K562 (cell line): ENCODE measurements around the gene SULT2B1. TPM values are rescaled to one million over a fixed set of nuclear protein-coding genes. Genes with fewer than 3 reads are reported as not detected.
A peak's percentile ranks its signal among the peaks of the same experiment; 100 is the strongest.

Experiments used
- BCOR ChIP-seq: fragments of 450-650 bp; IDR thresholded peaks from 2 replicates; pipeline ENCODE4 v1.6.1; 2016
- CBFA2T2 ChIP-seq: fragments of 450-650 bp; conservative IDR thresholded peaks from 2 replicates; pipeline ENCODE4 v1.6.1; 2017; ENCODE audit warnings: mild to moderate bottlenecking
- CEBPG ChIP-seq, 3 experiments: fragments of 200-800 bp in 1 of 3; sonication (Bioruptor generic) in 1 of 3; sonication (generic) in 1 of 3; formaldehyde crosslinking in 1 of 3; IDR thresholded peaks in 2 of 3; conservative IDR thresholded peaks in 1 of 3; 2 replicates each; pipeline versions ENCODE4 v1.6.1 to v1.8.0; 2016 to 2022; ENCODE audit warnings: missing compliant biosample characterization in 2 of 3, missing genetic modification characterization in 2 of 3, mild to moderate bottlenecking in 1 of 3, missing genetic modification reagents in 1 of 3
- CHD2 ChIP-seq: IDR thresholded peaks from 2 replicates; pipeline ENCODE4 v1.6.1; 2011; ENCODE audit warnings: low read depth, low read length
- FOXK2 ChIP-seq, 2 experiments: fragments of 450-650 bp; IDR thresholded peaks in 1 of 2; conservative IDR thresholded peaks in 1 of 2; 2 replicates each; pipeline ENCODE4 v1.6.1; 2016; ENCODE audit warnings: low read depth in 2 of 2, mild to moderate bottlenecking in 1 of 2
- HMBOX1 ChIP-seq: sonication (generic); IDR thresholded peaks from 2 replicates; pipeline ENCODE4 v1.6.1; 2016
- ILK ChIP-seq: fragments of 450-650 bp; IDR thresholded peaks from 2 replicates; pipeline ENCODE4 v1.6.1; 2016; ENCODE audit warnings: missing genetic modification characterization, low read depth, mild to moderate bottlenecking, missing compliant biosample characterization, moderate library complexity, borderline replicate concordance
- KDM1A ChIP-seq, 2 experiments: fragments of 450-650 bp; IDR thresholded peaks; 2 replicates each; pipeline ENCODE4 v1.6.1; 2016; ENCODE audit warnings: mild to moderate bottlenecking in 2 of 2
- MXI1 ChIP-seq: IDR thresholded peaks from 2 replicates; pipeline ENCODE4 v1.6.1; 2011; ENCODE audit warnings: low read depth, mild to moderate bottlenecking, improper control_type of control experiment, low read length
- PRPF4 ChIP-seq: fragments of 200-400 bp; formaldehyde crosslinking; IDR thresholded peaks from one replicate; pipeline ENCODE4 v1.6.1; 2017; ENCODE audit warnings: low read length, low read depth, mild to moderate bottlenecking; ENCODE audit not compliant: insufficient read depth, poor library complexity, severe bottlenecking
- RCOR1 ChIP-seq, 2 experiments: IDR thresholded peaks; 2 replicates each; pipeline ENCODE4 v1.6.1; 2012; ENCODE audit warnings: low read depth in 2 of 2, low read length in 2 of 2, borderline replicate concordance in 1 of 2, improper control_type of control experiment in 1 of 2
- SOX6 ChIP-seq: fragments of 450-650 bp; IDR thresholded peaks from 2 replicates; pipeline ENCODE4 v1.6.1; 2014; ENCODE audit warnings: mild to moderate bottlenecking
- TEAD4 ChIP-seq, 2 experiments: sonication (generic) in 1 of 2; formaldehyde crosslinking in 1 of 2; IDR thresholded peaks; 2 replicates each; pipeline versions ENCODE4 v1.6.1 to v1.8.0; 2012 to 2022; ENCODE audit warnings: borderline replicate concordance in 1 of 2, inconsistent platforms in 1 of 2, low read length in 1 of 2, mild to moderate bottlenecking in 1 of 2, missing genetic modification reagents in 1 of 2
- ZBTB7A ChIP-seq: IDR thresholded peaks from 2 replicates; pipeline ENCODE4 v1.6.1; 2011; ENCODE audit warnings: low read depth, mild to moderate bottlenecking, low read length, moderate library complexity, borderline replicate concordance; ENCODE audit not compliant: control insufficient read depth
- ZNF407 ChIP-seq: fragments of 450-650 bp; IDR thresholded peaks from 2 replicates; pipeline ENCODE4 v1.6.1; 2016; ENCODE audit warnings: low read depth
- ZNF408 ChIP-seq: fragments of 250-450 bp; sonication (Bioruptor Pico); IDR thresholded peaks from 2 replicates; pipeline ENCODE4 v1.4.0; 2020; ENCODE audit warnings: low read depth, mild to moderate bottlenecking, moderate library complexity
- polyA plus RNA-seq, 8 experiments: library from polyadenylated mRNA; depleted of rRNA in 4 of 8; stranded (reverse) in 5 of 8; unstranded in 3 of 8; fragments of >200 nt; fragmentation: Nextera tagmentation in 2 of 8; fragmentation: Illumina TruSeq in 1 of 8; extraction: Ambion mirVana in 2 of 8; extraction: Trizol in 1 of 8; gene quantifications; 2 replicates each; pipeline versions ENCODE4 v1.2.1 to v1.2.3, GENCODE V29; 2011 to 2014; ENCODE audit warnings: inconsistent platforms in 1 of 8, missing spikeins in 1 of 8
- total RNA-seq, 7 experiments: library from RNA; depleted of rRNA in 6 of 7; stranded (reverse); fragments of >200 nt in 6 of 7; fragmentation: Illumina TruSeq in 2 of 7; extraction: Trizol in 2 of 7; gene quantifications; 2 replicates each; pipeline versions ENCODE4 v1.2.1 to v1.2.3, GENCODE V29; 2011 to 2021; ENCODE audit warnings: low replicate concordance in 1 of 7

The SULT2B1 gene
- total and polyA plus RNA-seq, 9 of the 15 experiments (the other 6 are each of a cell fraction or from before 2014, with no cell fraction given), result 0.09 to 0.62 (median 0.22) TPM; not detected in 2

- TF ChIP-seq ILK, result no peak
- TF ChIP-seq KDM1A (IDR thresholded peaks at IDR 0.05), result peak; percentile 95 to 96
- no peak for TF ChIP-seq CHD2
- 0 out of 2 replicates have a peak, but pooled peaks have one; percentile 1 for TF ChIP-seq ZBTB7A
- no peak for TF ChIP-seq SOX6
- no peak for TF ChIP-seq MXI1
- TF ChIP-seq TEAD4 (IDR thresholded peaks at IDR 0.05; ENCODE audit: low read length), result peak; percentile 13; the same call in 1 of the 2 replicates
- TF ChIP-seq TEAD4 (CRISPR knock-in tag; IDR thresholded peaks at IDR 0.05; ENCODE audit: borderline replicate concordance), result no peak
- TF ChIP-seq BCOR, result no peak
- no peak for TF ChIP-seq HMBOX1
- TF ChIP-seq ZNF408 (CRISPR knock-in tag), result no peak
- TF ChIP-seq RCOR1 (IDR thresholded peaks at IDR 0.05; ENCODE audit: borderline replicate concordance in 1 of 2, low read depth in 2 of 2, low read length in 2 of 2), result peak in 1 of 2 experiments; percentile 73; a peak in 2 of 4 replicates
- 0 out of 4 replicates have a peak, but pooled peaks of 1 of the 2 experiments have one; percentile 16 for TF ChIP-seq FOXK2 (conservative IDR thresholded peaks at IDR 0.05 in 1 of 2, IDR thresholded peaks at IDR 0.05 in 1 of 2; ENCODE audit: low read depth in 2 of 2)
- no peak for TF ChIP-seq PRPF4
- TF ChIP-seq CBFA2T2, result peak; percentile 55; the same call in 1 of the 2 replicates
- peak; percentile 76 for TF ChIP-seq ZNF407
- TF ChIP-seq CEBPG (CRISPR knock-in tag; IDR thresholded peaks at IDR 0.05), result no peak
- no peak for TF ChIP-seq CEBPG (tag; conservative IDR thresholded peaks at IDR 0.05 in 1 of 2, IDR thresholded peaks at IDR 0.05 in 1 of 2)
Measured at GRCh38 chr19:48624791-48625723, 73.1 kb downstream of the SULT2B1 start (continued).
